BE2C (cell line): ENCODE results near the gene WARS2.
A peak's percentile ranks its signal among the peaks of the same experiment; 100 is the strongest.
"Not testable (repeated sequence)": the region's sequence is repeated elsewhere in the genome, so short reads cannot be mapped to it uniquely, and the experiment has no call there.

Experiments
- DNase-seq: peaks from one replicate; pipeline ENCODE4 v3.0.0-alpha.2; 2020
- H3K27me3 ChIP-seq: fragments of 250-450 bp; sonication (Bioruptor Pico); 2 replicates; pipeline ENCODE4 v1.5.1; 2020; ENCODE audit warnings: mild to moderate bottlenecking
- H3K36me3 ChIP-seq: fragments of 250-450 bp; sonication (Bioruptor Pico); 2 replicates; pipeline ENCODE4 v1.5.1; 2020; ENCODE audit warnings: mild to moderate bottlenecking
- H3K4me1 ChIP-seq: fragments of 250-450 bp; sonication (Bioruptor Pico); 2 replicates; pipeline ENCODE4 v1.5.1; 2020
- H3K4me3 ChIP-seq: 2 replicates; pipeline ENCODE4 v1.5.1; 2011; ENCODE audit warnings: low read depth, low read length
- H3K9me3 ChIP-seq: fragments of 250-450 bp; sonication (Bioruptor Pico); 2 replicates; pipeline ENCODE4 v1.5.1; 2020
- CTCF ChIP-seq: IDR thresholded peaks from 2 replicates; pipeline ENCODE4 v1.5.1; 2012; ENCODE audit warnings: mild to moderate bottlenecking, low read depth, low read length

WARS2 gene

GRCh38 chr1:119133987-119134386, 6.5 kb downstream of the WARS2 start:
- H3K9me3 ChIP-seq, result no peaks in the 10 kb centered on the region
- DNase-seq, result no peak
- TF ChIP-seq CTCF, result no peak

GRCh38 chr1:119132179-119132578, 8.3 kb downstream of the WARS2 start:
- peak; percentile 15 for DNase-seq

More at GRCh38 chr1:119133987-119134386, 6.5 kb downstream of the WARS2 start:
- H3K36me3 ChIP-seq, result no peaks in the 10 kb centered on the region
- H3K27me3 ChIP-seq, result no peaks in the 10 kb centered on the region
- H3K4me3 ChIP-seq, result no peak overlapping the region
- no peaks in the 10 kb centered on the region for H3K4me1 ChIP-seq

GRCh38 chr1:119125874-119126273, 14.6 kb downstream of the WARS2 start:
- H3K36me3 ChIP-seq, result no peaks in the 10 kb centered on the region
- no peak for DNase-seq

More at GRCh38 chr1:119132179-119132578, 8.3 kb downstream of the WARS2 start:
- Histone ChIP-seq H3K4me1 (no peaks in the 10 kb centered on the region), H3K27me3 (no peaks in the 10 kb centered on the region), H3K36me3 (no peaks in the 10 kb centered on the region), H3K9me3 (no peaks in the 10 kb centered on the region), H3K4me3 (no peak overlapping the region)
- TF ChIP-seq CTCF, result no peak

GRCh38 chr1:119124764-119125163, 15.7 kb downstream of the WARS2 start:
- Histone ChIP-seq H3K9me3 (no peaks in the 10 kb centered on the region), H3K4me1 (no peaks in the 10 kb centered on the region), H3K27me3 (no peaks in the 10 kb centered on the region), H3K36me3 (no peaks in the 10 kb centered on the region), H3K4me3 (no peak overlapping the region)
- no peak for TF ChIP-seq CTCF
- DNase-seq, result no peak

More at GRCh38 chr1:119125874-119126273, 14.6 kb downstream of the WARS2 start:
- no peak for TF ChIP-seq CTCF
- H3K4me1 ChIP-seq, result no peaks in the 10 kb centered on the region
- H3K4me3 ChIP-seq, result no peak overlapping the region
- no peaks in the 10 kb centered on the region for H3K27me3 ChIP-seq
- H3K9me3 ChIP-seq, result no peaks in the 10 kb centered on the region

GRCh38 chr1:119121872-119122271, 18.6 kb downstream of the WARS2 start:
- not testable (repeated sequence) for H3K4me3 ChIP-seq, H3K36me3 ChIP-seq, H3K27me3 ChIP-seq, DNase-seq, H3K9me3 ChIP-seq, H3K4me1 ChIP-seq

GRCh38 chr1:119116725-119117124, 23.7 kb downstream of the WARS2 start:
- no peak for DNase-seq

More at GRCh38 chr1:119116725-119117124, 23.7 kb downstream of the WARS2 start:
- Histone ChIP-seq H3K4me1 (peaks cover 8% of the 10 kb centered on the region), H3K36me3 (no peaks in the 10 kb centered on the region), H3K9me3 (no peaks in the 10 kb centered on the region), H3K4me3 (no peak overlapping the region), H3K27me3 (peaks cover 3% of the 10 kb centered on the region; the same call in 1 of the 2 replicates)
- no peak for TF ChIP-seq CTCF
